ENCODE results near the gene ELOVL1. TPM values are rescaled to one million over a fixed set of nuclear protein-coding genes. Genes with fewer than 3 reads are reported as not detected.
"Not testable (repeated sequence)": the region's sequence is repeated elsewhere in the genome, so short reads cannot be mapped to it uniquely, and the experiment has no call there.

The ELOVL1 gene
- total RNA-seq, 1 donor from 2014 or later, result 7.0 TPM

DNA sequence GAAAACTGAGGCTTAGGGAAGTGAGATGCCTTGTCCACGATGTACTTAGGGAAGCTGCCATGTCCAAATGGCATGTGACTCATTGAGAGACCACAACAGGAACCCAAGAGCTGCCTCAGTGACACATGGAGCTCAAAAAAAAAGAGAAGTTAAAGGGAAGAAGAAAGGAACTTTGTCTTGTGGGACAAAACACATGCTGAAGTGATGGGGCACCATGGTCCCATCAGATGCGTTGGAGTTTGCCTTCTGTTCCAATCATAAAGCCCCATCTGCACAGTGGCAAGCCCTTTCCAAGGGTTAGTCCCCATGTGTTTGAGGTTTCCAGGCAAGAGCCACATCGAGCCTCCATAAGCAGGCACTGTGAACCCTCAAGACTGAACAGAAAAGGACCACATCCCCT, 13.8 kb upstream of the ELOVL1 start:
- DNase-seq, result no peak

DNA sequence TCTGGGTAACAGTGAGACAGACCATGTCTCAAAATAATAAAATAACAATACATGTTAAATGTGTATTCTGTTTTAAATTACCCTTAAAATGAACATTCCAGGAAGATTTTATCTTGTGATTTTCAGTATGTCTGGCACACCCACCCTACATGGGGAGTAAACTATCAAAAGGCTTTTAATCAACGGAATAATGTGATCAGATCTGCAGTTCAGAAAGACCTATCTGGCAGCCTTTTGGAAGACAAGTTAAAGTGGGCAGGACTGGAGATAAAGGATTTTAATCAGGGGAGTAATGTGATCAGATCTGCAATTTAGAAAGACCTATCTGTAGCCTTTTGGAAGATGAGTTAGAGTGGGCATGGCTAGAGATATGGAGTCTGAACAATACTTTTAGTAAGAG, 11.7 kb upstream of the ELOVL1 start:
- no peak for DNase-seq

DNA sequence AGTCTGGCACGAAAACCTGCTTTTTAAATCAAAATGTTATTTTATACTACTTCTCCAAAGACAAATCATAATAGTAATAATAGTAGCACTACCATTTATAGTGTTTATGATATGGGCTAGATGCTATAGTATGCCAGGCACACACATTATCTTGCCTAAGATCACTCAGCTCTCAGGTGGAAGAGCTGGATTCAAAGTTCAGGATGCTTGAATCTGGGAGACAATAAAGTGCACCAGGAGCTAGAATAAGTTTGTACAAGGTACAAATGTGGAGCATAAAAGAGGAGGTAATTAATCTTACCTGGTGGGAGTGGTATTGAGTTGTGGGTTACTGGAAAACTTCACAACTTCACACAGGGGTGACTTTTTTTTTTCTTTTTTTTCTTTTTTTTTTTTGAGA, 10.0 kb upstream of the ELOVL1 start:
- no peak for DNase-seq

GRCh38 chr1:43376723-43377235, 9.0 kb upstream of the ELOVL1 start:
- no peak for DNase-seq

GRCh38 chr1:43373066-43373940, 5.5 kb upstream of the ELOVL1 start:
- no peak for DNase-seq

GRCh38 chr1:43372172-43372571, 4.4 kb upstream of the ELOVL1 start:
- DNase-seq, result no peak

DNA sequence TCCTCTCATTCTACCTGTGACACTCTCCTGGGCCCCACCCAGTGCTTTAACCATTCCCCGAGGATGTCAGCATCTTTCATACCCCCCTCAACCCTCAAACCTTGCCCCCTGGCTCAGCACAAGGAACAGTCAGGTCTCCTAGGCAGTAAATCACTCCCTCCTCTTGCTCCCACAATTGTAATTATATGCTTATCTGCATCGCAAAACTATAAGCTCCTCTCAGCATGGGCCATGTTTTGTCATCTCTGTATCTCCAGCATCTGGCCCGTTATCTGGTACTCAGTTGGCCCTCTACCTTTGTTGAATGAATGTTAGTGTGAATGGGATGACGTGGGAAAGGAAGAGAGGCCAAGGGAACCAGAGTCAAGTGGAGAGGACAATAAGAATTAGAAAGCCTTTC, 2.8 kb upstream of the ELOVL1 start:
- no peak for DNase-seq

GRCh38 chr1:43369779-43370178, 2.0 kb upstream of the ELOVL1 start:
- not testable (repeated sequence) for DNase-seq

DNA sequence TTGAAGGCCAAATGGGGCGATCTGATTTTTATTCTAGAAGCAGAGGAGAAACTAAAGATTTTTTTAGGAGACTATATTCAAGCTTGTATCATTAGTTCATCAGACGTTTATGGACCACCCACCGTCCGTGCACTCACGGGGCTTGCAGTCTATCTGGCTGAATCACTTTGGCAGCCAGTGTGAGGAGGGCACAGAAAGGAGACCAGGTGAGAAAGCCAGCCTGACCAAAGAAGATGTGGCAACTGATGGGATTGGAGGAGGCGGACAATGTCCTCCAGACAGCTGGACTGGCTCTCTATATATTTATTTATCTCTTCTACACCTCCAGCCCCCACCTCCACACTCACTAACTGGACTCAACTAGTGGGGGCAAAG, 822 bp upstream of the ELOVL1 start:
- no peak for DNase-seq

DNA sequence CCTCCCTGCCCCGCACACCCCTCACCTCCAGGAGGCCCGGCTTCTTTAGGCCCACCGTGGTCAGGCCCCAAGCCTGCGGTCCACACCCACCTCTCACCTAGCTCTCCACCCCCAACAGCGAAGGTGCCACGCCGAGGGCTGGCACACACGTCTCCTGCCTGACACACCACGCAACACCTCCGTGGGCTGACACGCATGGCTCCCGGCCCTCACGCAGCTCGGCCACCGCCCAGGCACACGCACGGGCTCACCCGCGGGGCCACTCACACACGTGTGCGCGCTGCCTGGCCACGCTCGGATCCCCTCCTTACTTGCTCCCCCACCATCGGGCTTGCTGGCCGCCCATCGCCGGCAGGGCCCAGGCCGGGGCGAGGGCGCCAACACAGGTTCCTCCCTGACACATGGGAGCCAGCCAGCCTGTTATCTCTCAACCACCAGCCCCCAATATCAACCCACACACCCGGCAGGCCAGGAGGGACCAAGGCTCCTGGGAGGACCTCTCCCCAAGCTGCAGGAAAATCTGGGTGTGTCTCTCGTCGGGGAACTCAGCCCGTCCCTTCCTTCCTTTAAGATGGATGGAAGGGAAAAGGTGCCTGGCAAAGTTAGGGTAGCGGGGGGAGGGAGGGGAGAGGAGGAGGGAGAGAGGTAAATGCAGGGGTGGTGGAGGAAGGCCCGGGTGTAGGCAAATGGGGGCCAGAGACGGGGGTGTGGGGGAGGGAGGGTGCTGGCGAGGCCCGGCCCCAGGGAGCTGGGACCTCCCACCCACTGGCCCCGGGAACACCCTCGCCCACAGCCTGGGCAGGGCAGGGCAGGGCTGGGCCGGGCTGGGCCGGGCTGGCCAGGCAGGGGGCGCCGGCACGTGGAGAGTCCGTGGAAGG, 546 bp downstream of the ELOVL1 start:
- no peak for DNase-seq

DNA sequence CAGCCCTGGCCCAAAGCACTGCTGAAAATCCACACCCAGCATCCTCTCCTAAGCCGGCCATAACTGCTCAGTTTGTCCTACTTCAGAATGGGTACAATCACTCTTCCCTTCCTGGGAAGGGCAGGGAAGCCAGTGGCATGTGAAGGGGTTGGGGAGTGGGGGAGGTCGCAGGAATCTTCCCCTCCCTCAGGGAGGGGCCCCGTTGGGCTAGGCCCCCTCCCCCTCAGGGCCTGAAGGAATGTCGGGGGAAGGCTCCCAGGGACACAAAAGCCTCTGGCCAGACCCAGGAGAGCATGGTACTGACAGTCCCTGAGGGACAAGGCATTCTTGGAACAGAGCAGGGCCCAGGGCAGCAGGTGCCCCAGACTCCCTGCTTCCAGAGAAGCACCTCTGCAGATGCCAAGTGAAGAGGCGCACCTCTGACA, 1.2 kb downstream of the ELOVL1 start:
- no peak for DNase-seq

- no peak for DNase-seq
These were observed 1.6 kb downstream of the ELOVL1 start for GRCh38 chr1:43366179-43366578.

DNA sequence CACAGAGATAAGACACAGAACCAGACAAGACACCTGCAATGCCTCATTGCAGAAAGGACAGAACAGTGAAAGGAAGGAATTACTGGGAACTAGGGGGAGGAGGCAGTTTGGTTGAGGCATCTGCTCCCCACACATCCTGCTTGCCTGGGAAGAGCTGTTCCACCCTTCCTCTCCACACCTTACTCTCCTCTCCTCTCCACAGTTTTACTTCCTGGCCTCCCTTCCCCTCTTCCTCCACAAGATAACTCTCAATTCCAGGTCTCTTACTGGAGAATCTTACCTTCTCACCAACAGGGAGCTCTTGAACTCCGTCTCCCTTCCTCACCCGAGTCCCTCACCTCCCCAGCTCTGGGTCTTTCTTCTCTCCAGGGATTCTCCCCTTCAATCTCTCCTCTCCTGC, 2.1 kb downstream of the ELOVL1 start:
- no peak for DNase-seq

- no peak for DNase-seq
These were observed 3.8 kb downstream of the ELOVL1 start for GRCh38 chr1:43363935-43364525.

GRCh38 chr1:43363283-43363934, 4.4 kb downstream of the ELOVL1 start:
- no peak for DNase-seq

DNA sequence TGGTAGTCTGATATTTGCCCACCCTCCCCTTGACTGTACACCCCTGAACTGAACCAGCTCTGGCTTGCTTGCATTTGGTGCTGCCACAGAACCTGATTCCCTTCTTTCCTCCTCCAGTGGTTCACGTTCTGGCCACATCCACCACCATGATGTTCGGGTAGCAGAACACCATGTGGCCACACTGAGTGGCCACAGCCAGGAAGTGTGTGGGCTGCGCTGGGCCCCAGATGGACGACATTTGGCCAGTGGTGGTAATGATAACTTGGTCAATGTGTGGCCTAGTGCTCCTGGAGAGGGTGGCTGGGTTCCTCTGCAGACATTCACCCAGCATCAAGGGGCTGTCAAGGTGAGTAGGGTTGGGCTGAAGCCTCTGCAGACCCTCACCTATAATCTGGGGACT, 7.2 kb downstream of the ELOVL1 start:
- DNase-seq, result no peak

DNA sequence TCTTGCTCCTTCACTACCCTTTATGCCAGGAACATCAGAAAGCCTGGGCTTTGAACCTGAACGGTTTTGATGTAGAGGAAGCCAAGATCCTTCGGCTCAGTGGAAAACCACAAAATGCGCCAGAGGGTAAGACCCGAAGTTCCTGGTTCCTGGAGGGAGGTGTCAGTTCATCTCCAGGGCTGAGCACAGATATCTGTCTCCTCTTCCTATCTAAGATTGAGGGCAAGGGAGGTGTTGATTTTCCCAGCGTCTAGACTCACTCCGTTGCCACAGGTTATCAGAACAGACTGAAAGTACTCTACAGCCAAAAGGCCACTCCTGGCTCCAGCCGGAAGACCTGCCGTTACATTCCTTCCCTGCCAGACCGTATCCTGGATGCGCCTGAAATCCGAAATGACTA, 8.1 kb downstream of the ELOVL1 start:
- no peak for DNase-seq

- peak; percentile 95 for DNase-seq
These were observed 8.8 kb downstream of the ELOVL1 start, which contains the start of gene CDC20 for GRCh38 chr1:43358746-43359693. Gene CDC20 (plus strand): TSS chr1:43358981. CDS start chr1:43359216, 235 bp downstream.

DNA sequence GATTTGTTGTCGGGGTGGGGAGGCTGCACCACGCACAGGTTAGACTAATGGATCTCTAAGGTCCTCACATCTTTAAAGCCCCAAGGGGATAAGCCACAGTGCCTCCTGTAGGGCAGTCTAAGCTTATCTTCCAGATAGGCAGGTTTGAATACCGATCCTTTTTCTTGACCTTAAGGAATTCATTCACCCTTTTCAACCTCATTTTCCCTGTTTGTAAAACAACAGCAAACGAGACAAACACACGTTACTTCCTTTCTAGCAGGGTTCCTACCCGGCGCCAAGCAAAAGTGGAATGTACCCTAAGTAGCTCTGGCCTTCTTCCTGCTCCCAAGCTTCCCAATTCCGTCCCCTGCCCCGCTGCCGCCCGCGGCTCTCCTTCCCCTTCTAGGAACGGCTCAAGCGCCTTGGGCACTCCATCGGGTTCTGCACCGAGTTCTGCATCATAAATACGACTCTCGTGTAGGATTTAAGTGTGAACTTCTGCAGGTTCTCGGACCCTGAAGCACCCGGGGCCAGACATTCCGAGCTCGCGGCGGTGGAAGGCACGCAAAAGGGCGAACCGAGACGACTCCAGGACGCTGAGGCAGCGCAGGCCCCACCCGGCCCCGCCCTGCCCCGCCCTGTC, 9.6 kb downstream of the ELOVL1 start:
- DNase-seq, result no peak

DNA sequence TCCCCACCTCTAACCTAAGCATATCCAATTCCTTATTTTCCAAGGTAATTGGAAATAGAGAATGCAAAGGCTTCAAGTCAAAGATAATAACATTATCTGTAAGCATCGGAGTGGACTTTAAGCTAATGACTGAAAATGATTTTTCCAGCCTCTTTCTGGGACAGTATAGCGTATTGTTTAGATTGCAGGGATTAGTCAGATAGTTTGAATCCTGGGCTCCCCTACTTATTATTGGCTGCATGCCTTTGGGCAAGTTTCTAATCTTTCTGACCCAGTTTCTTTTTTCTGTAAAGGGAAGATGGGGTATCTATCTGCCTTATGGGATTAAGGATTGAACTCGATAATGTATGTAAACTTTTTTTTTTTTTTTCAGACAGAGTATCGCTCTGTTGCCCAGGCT, 10.6 kb downstream of the ELOVL1 start:
- no peak for DNase-seq

DNA sequence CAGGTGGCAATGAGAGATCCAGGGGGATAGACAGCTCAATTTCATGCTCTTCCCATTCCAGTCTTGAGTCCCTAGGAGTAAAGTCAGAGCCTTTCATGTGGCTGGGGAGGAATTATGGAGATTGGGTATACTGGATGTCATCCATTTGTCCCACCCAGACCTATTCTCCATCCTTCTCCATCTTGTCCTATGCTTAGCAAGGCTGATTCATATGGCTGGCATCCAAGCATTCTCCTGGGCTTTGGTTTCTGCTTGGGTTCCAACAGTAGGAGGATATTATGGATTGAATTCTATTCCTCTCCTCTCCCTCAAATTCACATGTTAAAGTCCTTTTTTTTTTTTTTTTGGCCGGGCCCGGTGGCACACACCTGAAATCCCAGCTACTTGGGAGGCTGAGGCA, 12.9 kb downstream of the ELOVL1 start:
- DNase-seq, result no peak
